Stimulated activated CD8-positive, alpha-beta memory T cell treated with anti-CD3 and anti-CD28 coated beads, Interleukin-4, amount 100 ng/mL, for 24 hours (primary cell): ENCODE data around the gene IRF2BPL.

Source experiments
- DNase-seq: peaks from one replicate; pipeline ENCODE4 v3.0.0-alpha.2; 2020; ENCODE audit warnings: low read depth

Gene IRF2BPL

GRCh38 chr14:76985540-76986230 is 42.8 kb downstream of the IRF2BPL start:
- no peak for DNase-seq

GRCh38 chr14:76984787-76985375 is 43.6 kb downstream of the IRF2BPL start:
- no peak for DNase-seq

GRCh38 chr14:76984297-76984696 is 44.2 kb downstream of the IRF2BPL start:
- DNase-seq = no peak

- no peak for DNase-seq
These were observed 46.8 kb downstream of the IRF2BPL start for GRCh38 chr14:76981670-76982069.

- peak; percentile 75 for DNase-seq
These were observed 50.5 kb downstream of the IRF2BPL start for GRCh38 chr14:76977793-76978720.

- DNase-seq = no peak
These were observed 52.1 kb downstream of the IRF2BPL start for GRCh38 chr14:76976240-76977005.

GRCh38 chr14:76975812-76976211 is 52.7 kb downstream of the IRF2BPL start:
- DNase-seq = no peak

GRCh38 chr14:76975051-76975450 is 53.5 kb downstream of the IRF2BPL start:
- no peak for DNase-seq
